Breast epithelium (tissue), 3 donors: Measurements from ENCODE around the gene PREPL.

Source experiments
- POLR2A ChIP-seq: fragments of 450-650 bp; IDR thresholded peaks from one replicate; pipeline ENCODE4 v1.6.1; 2016; ENCODE audit warnings: antibody characterized with exemption, mild to moderate bottlenecking, moderate library complexity
- POLR2AphosphoS5 ChIP-seq, 3 donors: sonication (generic); formaldehyde crosslinking; IDR thresholded peaks; one replicate each; pipeline ENCODE4 v1.6.1; 2017; ENCODE audit warnings: antibody characterized with exemption in 3 of 3
- TF ChIP-seq, protein P1 (sequence below), 3 donors: fragments of 450-650 bp; IDR thresholded peaks; one replicate each; pipeline ENCODE4 v1.5.1; 2016 to 2017; ENCODE audit warnings: antibody characterized with exemption in 3 of 3, mild to moderate bottlenecking in 3 of 3, moderate library complexity in 3 of 3

- TF ChIP-seq, protein P1, sequence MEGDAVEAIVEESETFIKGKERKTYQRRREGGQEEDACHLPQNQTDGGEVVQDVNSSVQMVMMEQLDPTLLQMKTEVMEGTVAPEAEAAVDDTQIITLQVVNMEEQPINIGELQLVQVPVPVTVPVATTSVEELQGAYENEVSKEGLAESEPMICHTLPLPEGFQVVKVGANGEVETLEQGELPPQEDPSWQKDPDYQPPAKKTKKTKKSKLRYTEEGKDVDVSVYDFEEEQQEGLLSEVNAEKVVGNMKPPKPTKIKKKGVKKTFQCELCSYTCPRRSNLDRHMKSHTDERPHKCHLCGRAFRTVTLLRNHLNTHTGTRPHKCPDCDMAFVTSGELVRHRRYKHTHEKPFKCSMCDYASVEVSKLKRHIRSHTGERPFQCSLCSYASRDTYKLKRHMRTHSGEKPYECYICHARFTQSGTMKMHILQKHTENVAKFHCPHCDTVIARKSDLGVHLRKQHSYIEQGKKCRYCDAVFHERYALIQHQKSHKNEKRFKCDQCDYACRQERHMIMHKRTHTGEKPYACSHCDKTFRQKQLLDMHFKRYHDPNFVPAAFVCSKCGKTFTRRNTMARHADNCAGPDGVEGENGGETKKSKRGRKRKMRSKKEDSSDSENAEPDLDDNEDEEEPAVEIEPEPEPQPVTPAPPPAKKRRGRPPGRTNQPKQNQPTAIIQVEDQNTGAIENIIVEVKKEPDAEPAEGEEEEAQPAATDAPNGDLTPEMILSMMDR (IDR thresholded peaks at IDR 0.05) = no peak
- TF ChIP-seq POLR2A (no peak), POLR2AphosphoS5 (IDR thresholded peaks at IDR 0.05) (no peak)
These were observed 75.0 kb downstream of the PREPL start for GRCh38 chr2:44286119-44286883.
